ENCODE data around the gene PRC1. TPM values are rescaled to one million over a fixed set of nuclear protein-coding genes. Genes with fewer than 3 reads are reported as not detected.

Gene PRC1
- total RNA-seq, 2 experiments from 2014 or later: 149 to 224 TPM

DNA sequence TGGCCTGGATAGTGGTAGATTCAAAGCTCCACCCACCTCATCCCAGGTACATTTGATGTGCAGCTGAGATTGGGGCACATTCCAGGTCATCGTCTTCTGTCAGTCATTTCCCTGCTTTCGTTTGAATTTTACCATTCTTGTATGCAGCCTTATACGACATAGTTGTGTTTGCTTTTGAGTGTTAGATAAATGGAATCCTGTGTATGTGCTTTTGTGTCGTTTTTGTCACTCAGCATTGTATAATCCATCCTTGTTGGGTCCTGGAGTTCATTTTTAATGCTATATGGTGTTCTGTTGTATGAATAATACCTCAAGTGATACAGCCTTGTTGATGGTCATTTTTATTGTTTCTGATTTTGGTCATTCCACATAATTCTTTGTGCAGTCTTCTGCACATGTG is 32.3 kb downstream of the PRC1 start:
- H3K4me2 ChIP-seq (ENCODE audit: low read length): no peak overlapping the region
- intact Hi-C loops (cut with micrococcal nuclease; ENCODE audit: unreplicated experiment): no loop called here
- ChIA-PET CTCF (ENCODE audit: unreplicated experiment) (no interaction called here), POLR2A (no interaction called here)
- BruUV-seq (replicated peaks): no TSS peak
- H4K20me1 ChIP-seq (ENCODE audit: insufficient read depth, low read length): no peaks in the 10 kb centered on the region; the same call in 1 of the 2 replicates
- no peak overlapping the region for H3K4me3 ChIP-seq (ENCODE audit: low read depth, low read length, poor library complexity, severe bottlenecking)
- no peak overlapping the region for H2AFZ ChIP-seq (ENCODE audit: low read length)
- no peak for DNase-seq (ENCODE audit: low spot score)
- no peaks in the 10 kb centered on the region for H3K4me1 ChIP-seq (ENCODE audit: insufficient read depth, low read length, poor library complexity, severe bottlenecking)
- no peaks in the 10 kb centered on the region for H3K9me3 ChIP-seq (ENCODE audit: low read length)
- no peak overlapping the region for H3K27ac ChIP-seq (ENCODE audit: low read depth, low read length, poor library complexity, severe bottlenecking)
- TF ChIP-seq EZH2phosphoT487 (IDR thresholded peaks at IDR 0.05; ENCODE audit: borderline replicate concordance, low read depth, low read length): no peak
- TF ChIP-seq, protein P1, sequence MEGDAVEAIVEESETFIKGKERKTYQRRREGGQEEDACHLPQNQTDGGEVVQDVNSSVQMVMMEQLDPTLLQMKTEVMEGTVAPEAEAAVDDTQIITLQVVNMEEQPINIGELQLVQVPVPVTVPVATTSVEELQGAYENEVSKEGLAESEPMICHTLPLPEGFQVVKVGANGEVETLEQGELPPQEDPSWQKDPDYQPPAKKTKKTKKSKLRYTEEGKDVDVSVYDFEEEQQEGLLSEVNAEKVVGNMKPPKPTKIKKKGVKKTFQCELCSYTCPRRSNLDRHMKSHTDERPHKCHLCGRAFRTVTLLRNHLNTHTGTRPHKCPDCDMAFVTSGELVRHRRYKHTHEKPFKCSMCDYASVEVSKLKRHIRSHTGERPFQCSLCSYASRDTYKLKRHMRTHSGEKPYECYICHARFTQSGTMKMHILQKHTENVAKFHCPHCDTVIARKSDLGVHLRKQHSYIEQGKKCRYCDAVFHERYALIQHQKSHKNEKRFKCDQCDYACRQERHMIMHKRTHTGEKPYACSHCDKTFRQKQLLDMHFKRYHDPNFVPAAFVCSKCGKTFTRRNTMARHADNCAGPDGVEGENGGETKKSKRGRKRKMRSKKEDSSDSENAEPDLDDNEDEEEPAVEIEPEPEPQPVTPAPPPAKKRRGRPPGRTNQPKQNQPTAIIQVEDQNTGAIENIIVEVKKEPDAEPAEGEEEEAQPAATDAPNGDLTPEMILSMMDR (conservative IDR thresholded peaks at IDR 0.05; ENCODE audit: low read length): no peak
- H3K36me3 ChIP-seq (ENCODE audit: insufficient read depth, low read length): peaks cover 95% of the 10 kb centered on the region
- H3K79me2 ChIP-seq (ENCODE audit: insufficient read depth, low read depth, low read length): no peaks in the 10 kb centered on the region
- no peaks in the 10 kb centered on the region for H3K9me2 ChIP-seq (ENCODE audit: insufficient read depth, low read length)

DNA sequence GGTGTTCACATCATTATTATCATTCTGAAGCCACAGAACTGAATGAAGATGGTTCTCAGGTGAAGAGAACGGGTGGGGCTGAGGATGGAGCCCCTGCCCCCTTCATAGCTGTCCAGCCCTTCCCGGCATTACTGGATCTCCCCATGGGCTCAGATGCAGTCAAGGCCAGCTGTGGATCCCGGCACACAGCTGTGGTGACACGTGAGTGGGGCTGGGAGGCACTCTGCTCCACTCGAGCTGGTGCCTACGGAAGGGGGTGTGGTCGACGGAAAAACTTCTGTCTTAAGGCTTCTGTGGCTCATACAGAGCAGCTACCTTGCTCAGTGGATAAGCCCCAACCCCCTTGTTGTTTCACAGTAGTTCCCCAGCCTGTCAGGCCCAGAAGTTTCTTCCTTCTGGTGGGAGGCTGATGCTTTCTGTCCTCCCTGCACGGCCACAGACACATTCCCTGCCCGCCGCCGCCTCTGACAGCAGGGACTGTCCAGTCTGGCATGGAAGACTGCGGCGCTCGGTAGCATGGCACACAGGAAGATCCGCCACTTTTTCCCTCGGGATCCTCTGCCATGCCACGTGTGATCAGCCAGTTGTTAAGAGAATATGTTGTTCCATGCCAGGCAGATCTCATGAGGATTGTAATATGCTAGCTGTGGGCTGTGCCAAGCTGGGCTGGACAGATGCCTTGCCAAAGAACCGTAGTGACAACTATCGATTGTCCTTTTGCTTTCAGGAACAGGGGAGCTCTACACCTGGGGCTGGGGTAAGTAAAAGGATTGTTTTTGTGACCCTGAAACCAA is 33.8 kb downstream of the PRC1 start:
- peaks cover 11% of the 10 kb centered on the region for H3K4me1 ChIP-seq (ENCODE audit: insufficient read depth, low read length, poor library complexity, severe bottlenecking)
- no peak for TF ChIP-seq EZH2phosphoT487 (IDR thresholded peaks at IDR 0.05; ENCODE audit: borderline replicate concordance, low read depth, low read length)
- TF ChIP-seq, protein P1 (conservative IDR thresholded peaks at IDR 0.05; ENCODE audit: low read length): no peak
- ChIA-PET CTCF (ENCODE audit: unreplicated experiment) (no interaction called here), POLR2A (interaction anchor here (0.7 to 2.1 kb wide), 3 partner anchors 28 to 67 kb away, joined by 3 to 5 read pairs (median 4); partner anchors contain the start of gene HDDC3)
- H3K36me3 ChIP-seq (ENCODE audit: insufficient read depth, low read length): peaks cover 81% of the 10 kb centered on the region
- H3K27ac ChIP-seq (ENCODE audit: low read depth, low read length, poor library complexity, severe bottlenecking): no peak overlapping the region
- no peak for DNase-seq (ENCODE audit: low spot score)
- peaks cover 10% of the 10 kb centered on the region for H3K79me2 ChIP-seq (ENCODE audit: insufficient read depth, low read depth, low read length)
- no peak overlapping the region for H3K4me3 ChIP-seq (ENCODE audit: low read depth, low read length, poor library complexity, severe bottlenecking)
- no peaks in the 10 kb centered on the region for H3K9me3 ChIP-seq (ENCODE audit: low read length)
- no peak overlapping the region for H2AFZ ChIP-seq (ENCODE audit: low read length)
- no peaks in the 10 kb centered on the region; the same call in 1 of the 2 replicates for H4K20me1 ChIP-seq (ENCODE audit: insufficient read depth, low read length)
- no TSS peak for BruUV-seq (replicated peaks)
- intact Hi-C loops (cut with micrococcal nuclease; ENCODE audit: unreplicated experiment): no loop called here
- H3K4me2 ChIP-seq (ENCODE audit: low read length): no peak overlapping the region
- no peaks in the 10 kb centered on the region for H3K9me2 ChIP-seq (ENCODE audit: insufficient read depth, low read length)

DNA sequence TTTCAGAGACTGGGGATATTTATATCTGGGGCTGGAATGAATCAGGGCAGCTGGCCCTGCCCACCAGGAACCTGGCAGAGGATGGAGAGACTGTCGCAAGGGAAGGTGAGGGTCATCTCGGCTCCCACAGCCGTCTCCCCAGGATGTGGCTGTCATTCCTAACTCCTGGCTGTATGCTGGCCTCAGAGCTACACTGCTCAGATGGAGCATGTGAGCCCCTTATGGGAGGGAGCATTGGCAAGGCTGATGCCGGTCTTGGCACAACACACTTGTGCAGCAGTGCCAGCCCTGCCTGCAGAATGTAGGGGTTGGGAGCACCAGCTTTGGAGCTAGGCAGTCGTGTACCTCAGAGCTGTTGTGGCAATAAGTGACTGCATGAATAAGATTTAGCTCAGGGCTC is 34.4 kb downstream of the PRC1 start:
- no peak for DNase-seq (ENCODE audit: low spot score)
- H3K4me2 ChIP-seq (ENCODE audit: low read length): no peak overlapping the region
- H3K9me3 ChIP-seq (ENCODE audit: low read length): no peaks in the 10 kb centered on the region
- H4K20me1 ChIP-seq (ENCODE audit: insufficient read depth, low read length): no peaks in the 10 kb centered on the region; the same call in 1 of the 2 replicates
- H3K9me2 ChIP-seq (ENCODE audit: insufficient read depth, low read length): no peaks in the 10 kb centered on the region
- ChIA-PET POLR2A (interaction anchor here (1.0 to 2.1 kb wide), 3 partner anchors 27 to 67 kb away, joined by 3 to 5 read pairs (median 4); partner anchors contain the start of gene HDDC3), CTCF (ENCODE audit: unreplicated experiment) (no interaction called here)
- H3K27ac ChIP-seq (ENCODE audit: low read depth, low read length, poor library complexity, severe bottlenecking): no peak overlapping the region
- H3K4me1 ChIP-seq (ENCODE audit: insufficient read depth, low read length, poor library complexity, severe bottlenecking): peaks cover 11% of the 10 kb centered on the region
- TF ChIP-seq, protein P1 (conservative IDR thresholded peaks at IDR 0.05; ENCODE audit: low read length): no peak
- no peak for TF ChIP-seq EZH2phosphoT487 (IDR thresholded peaks at IDR 0.05; ENCODE audit: borderline replicate concordance, low read depth, low read length)
- H3K79me2 ChIP-seq (ENCODE audit: insufficient read depth, low read depth, low read length): peaks cover 12% of the 10 kb centered on the region
- no TSS peak for BruUV-seq (replicated peaks)
- intact Hi-C loops (cut with micrococcal nuclease; ENCODE audit: unreplicated experiment): no loop called here
- no peak overlapping the region for H2AFZ ChIP-seq (ENCODE audit: low read length)
- peaks cover 75% of the 10 kb centered on the region for H3K36me3 ChIP-seq (ENCODE audit: insufficient read depth, low read length)
- no peak overlapping the region for H3K4me3 ChIP-seq (ENCODE audit: low read depth, low read length, poor library complexity, severe bottlenecking)

Measured in OCI-LY7 (cell line).